Stimulated activated CD4-positive, alpha-beta T cell treated with anti-CD3 and anti-CD28 coated beads, Interleukin-1b, Interleukin-23, amount 100 ng/mL, for 1 hour (primary cell): ENCODE data around the gene ENKUR.
A peak's percentile ranks its signal among the peaks of the same experiment; 100 is the strongest.
"Not testable (repeated sequence)": the region's sequence is repeated elsewhere in the genome, so short reads cannot be mapped to it uniquely, and the experiment has no call there.

Experiments
- DNase-seq, 2 donors: peaks; one replicate each; pipeline ENCODE4 v3.0.0-alpha.2; 2020; ENCODE audit warnings: low read depth in 2 of 2

Gene ENKUR

GRCh38 chr10:25023278-25023677 is 7.3 kb upstream of the ENKUR start:
- DNase-seq = no peak

GRCh38 chr10:25018703-25019102 is 2.7 kb upstream of the ENKUR start:
- no peak for DNase-seq

- DNase-seq = no peak
Observed at GRCh38 chr10:25017661-25018060, 1.7 kb upstream of the ENKUR start.

- peak in 1 of 2 donors; percentile 4 for DNase-seq
Observed at GRCh38 chr10:25017154-25017590, 1.2 kb upstream of the ENKUR start.

- DNase-seq = peak; percentile 93
Observed at GRCh38 chr10:25016376-25017153, 607 bp upstream of the ENKUR start, which contains the start of gene THNSL1. Gene THNSL1, plus strand, starts transcription at chr10:25016612. Its CDS starts 6,612 bp downstream, at chr10:25023224.

- no peak for DNase-seq
Observed at GRCh38 chr10:25014579-25014978, 1.4 kb downstream of the ENKUR start.

GRCh38 chr10:25011591-25011990 is 4.4 kb downstream of the ENKUR start:
- not testable (repeated sequence) for DNase-seq

GRCh38 chr10:24998044-24998443 is 17.9 kb downstream of the ENKUR start:
- DNase-seq = no peak

GRCh38 chr10:24995072-24995471 is 20.9 kb downstream of the ENKUR start:
- no peak for DNase-seq

GRCh38 chr10:24993237-24993958 is 22.6 kb downstream of the ENKUR start:
- no peak for DNase-seq

GRCh38 chr10:24992512-24993133 is 23.3 kb downstream of the ENKUR start:
- no peak for DNase-seq

GRCh38 chr10:24991298-24991697 is 24.7 kb downstream of the ENKUR start:
- no peak for DNase-seq

- no peak for DNase-seq
Observed at GRCh38 chr10:24989867-24990266, 26.1 kb downstream of the ENKUR start.

- no peak for DNase-seq
Observed at GRCh38 chr10:24988831-24989640, 26.9 kb downstream of the ENKUR start.

- no peak for DNase-seq
Observed at GRCh38 chr10:24984906-24985305, 31.1 kb downstream of the ENKUR start.

- no peak for DNase-seq
Observed at GRCh38 chr10:24983946-24984345, 32.0 kb downstream of the ENKUR start.

GRCh38 chr10:24983130-24983529 is 32.8 kb downstream of the ENKUR start:
- DNase-seq = no peak

- DNase-seq = no peak
Observed at GRCh38 chr10:24982319-24983112, 33.4 kb downstream of the ENKUR start.

- no peak for DNase-seq
Observed at GRCh38 chr10:24981161-24981710, 34.7 kb downstream of the ENKUR start.

- DNase-seq = no peak
Observed at GRCh38 chr10:24979685-24980084, 36.3 kb downstream of the ENKUR start.

- DNase-seq = no peak
Observed at GRCh38 chr10:24974976-24975375, 41.0 kb downstream of the ENKUR start.
